Femur (tissue), 1 donor: ENCODE data around the gene CMTM8.
A peak's percentile ranks its signal among the peaks of the same experiment; 100 is the strongest.
"Not testable (repeated sequence)": the region's sequence is repeated elsewhere in the genome, so short reads cannot be mapped to it uniquely, and the experiment has no call there.

Experiments
- DNase-seq: peaks from one replicate; pipeline ENCODE4 v3.0.0-alpha.2; 2017

CMTM8 gene

GRCh38 chr3:32383136-32383711 lies 144.7 kb downstream of the CMTM8 start:
- DNase-seq: no peak

DNA sequence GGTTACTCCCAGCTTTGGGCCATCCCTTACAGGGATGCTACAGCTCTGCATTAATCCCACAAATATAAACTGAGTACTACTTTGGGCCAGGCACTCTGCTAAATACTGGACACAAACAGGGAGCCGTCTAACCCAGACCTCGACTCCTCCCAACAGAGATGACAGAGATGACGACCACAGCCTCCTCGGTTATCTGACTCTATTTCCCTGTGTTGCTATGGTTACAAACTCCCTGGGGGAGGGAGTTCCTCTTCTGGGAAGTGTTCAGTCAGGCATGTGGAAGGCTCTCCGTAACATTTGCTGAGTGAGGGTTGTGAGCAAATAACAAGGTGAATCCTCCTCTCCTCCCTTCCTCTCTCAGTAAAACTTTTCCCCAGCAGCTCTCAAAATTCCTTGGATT lies 146.5 kb downstream of the CMTM8 start:
- peak; percentile 72 for DNase-seq

DNA sequence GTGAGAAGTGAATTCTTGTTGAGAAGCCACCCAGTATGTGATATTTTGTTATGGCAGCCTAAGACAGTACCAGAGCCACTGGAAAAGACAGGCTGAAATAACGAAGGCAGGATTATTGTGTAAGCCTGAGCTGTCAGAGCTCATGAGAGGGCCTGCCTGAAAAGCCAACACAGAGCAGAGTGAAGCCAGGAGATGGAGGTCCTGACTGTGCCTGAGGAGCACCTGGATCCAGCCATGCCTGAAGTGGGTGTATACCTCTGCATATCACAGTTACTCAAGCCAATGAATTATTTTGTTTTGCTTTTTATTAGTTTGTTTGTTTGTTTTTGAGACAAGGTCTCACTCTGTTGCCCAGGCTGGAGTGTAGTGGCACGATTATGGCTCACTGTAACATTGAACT lies 149.0 kb downstream of the CMTM8 start:
- no peak for DNase-seq

DNA sequence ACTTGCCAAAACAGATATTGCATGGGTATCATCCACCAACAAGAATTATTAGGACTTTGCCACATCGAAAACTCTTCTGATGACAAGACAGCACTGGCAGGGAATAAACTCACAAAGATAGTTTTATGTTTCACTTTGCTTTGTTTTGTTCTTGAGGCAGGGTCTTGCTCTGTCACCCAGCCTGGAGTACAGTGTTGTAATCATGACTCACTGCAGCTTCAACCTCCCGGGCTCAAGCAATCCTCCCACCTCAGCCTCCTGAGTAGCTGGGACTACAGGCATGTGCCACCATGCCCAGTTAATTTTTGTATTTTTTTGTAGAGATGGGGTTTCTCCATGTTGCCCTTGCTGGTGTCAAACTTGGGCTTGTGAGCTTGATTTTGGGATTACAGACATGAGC lies 151.1 kb downstream of the CMTM8 start:
- not testable (repeated sequence) for DNase-seq

- DNase-seq: peak; percentile 83
Observed at GRCh38 chr3:32391643-32392535, 153.4 kb downstream of the CMTM8 start, which contains the start of gene CMTM7. CMTM7 (plus strand) TSS chr3:32391853; CDS start chr3:32391907, 54 bp downstream.

DNA sequence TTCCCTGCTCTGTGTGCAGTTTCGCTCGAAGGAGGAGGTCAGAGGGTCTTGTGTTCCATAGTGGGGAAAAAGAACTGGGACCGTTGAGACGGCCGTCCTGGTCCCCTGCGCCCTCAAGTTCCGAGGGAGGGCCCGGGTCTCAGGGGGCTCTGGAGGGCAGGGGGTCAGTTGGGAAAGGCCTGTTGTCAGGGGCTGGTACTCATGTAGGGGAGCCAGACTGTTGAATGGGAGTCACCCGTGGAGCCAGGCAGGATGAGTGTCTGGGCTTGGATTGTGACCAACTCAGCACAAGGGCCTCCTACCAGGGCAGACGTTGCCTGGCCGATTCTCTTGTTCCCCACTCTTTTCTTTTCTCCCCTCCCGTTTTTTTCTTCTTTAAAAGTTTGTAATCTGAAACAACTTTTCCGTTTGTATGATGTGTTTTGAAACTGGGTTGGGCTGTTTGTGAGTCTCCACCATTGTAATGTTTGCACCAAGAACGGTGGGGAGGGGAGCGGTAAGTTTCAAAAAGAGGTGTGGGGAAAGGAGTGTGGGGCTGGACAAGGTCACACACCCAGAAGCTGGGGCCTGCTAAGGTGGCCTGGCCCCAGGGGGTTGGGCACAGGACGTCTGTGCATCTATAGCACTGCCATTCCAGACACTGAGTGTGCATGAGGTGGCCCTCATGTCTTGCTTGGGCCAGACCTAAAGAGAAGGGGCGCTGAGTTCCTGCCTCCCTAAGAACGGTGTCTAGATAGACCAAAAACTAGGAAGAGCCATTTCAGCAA lies 154.2 kb downstream of the CMTM8 start:
- peak; percentile 64 for DNase-seq

DNA sequence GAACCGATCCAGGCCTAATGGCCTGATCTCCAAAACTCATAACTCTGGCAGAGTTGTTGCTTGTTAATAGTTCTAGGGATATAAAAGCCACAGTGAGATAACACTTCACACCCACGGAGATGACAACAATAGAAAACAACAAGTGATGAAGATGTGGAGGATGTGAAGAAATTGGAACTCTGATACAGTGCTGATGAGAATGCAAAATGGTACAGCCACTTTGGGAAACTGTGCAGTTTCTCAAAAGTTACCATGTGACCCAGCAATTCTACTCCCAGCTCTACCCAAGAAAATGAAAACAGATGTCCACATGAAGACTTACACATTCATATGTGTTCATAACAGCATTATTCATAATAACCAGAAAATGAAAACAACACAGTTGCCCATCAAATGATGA lies 157.0 kb downstream of the CMTM8 start:
- no peak for DNase-seq

- DNase-seq: no peak
Observed at GRCh38 chr3:32397941-32398340, 159.5 kb downstream of the CMTM8 start.

DNA sequence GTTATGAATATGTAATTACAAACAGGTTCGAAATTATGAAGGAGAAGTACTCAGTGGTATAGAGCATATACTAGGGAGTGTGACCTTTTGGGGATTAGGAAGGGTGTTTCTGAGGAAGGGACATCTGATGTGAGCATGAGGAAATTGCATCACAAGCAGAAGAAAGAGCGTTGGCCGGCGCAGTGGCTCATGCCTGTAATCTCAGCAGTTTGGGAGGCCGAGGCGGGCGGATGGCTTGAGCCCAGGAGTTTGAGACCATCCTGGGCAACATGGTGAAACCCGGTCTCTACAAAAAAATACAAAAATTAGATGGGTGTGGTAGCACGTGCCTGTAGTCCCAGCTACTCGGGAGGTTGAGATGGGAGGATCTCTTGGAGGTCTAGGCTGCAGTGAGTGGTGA lies 160.1 kb downstream of the CMTM8 start:
- DNase-seq: no peak

- DNase-seq: no peak
Observed at GRCh38 chr3:32399030-32399620, 160.6 kb downstream of the CMTM8 start.

GRCh38 chr3:32401126-32401525 lies 162.6 kb downstream of the CMTM8 start:
- no peak for DNase-seq

DNA sequence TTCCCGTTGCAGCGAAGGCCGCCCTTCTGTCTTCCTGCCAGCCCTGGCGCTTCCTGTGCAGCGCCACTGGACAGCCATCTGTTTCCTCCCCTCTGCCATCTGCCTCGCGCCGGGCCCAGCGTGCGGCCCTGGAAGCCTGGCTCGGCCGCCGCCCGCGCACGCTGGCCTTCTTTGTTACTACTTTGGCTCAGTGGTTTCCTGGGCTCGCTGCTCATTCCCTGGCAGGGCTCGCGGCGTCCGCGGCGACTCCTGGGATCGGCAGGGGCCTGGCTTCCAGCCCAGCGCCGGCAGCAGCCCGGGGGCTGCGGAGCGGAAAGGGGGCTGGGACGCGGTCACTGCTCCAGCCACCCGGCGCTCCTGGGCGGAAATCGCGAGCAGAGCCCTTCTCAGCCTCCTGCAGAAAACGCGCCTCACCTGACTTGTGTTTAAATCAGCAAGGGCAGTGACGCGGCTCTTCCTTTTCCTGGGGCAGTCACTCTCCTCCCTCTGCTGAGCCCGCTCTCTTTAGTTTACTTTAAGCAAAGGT lies 163.1 kb downstream of the CMTM8 start:
- DNase-seq: peak; percentile 87

DNA sequence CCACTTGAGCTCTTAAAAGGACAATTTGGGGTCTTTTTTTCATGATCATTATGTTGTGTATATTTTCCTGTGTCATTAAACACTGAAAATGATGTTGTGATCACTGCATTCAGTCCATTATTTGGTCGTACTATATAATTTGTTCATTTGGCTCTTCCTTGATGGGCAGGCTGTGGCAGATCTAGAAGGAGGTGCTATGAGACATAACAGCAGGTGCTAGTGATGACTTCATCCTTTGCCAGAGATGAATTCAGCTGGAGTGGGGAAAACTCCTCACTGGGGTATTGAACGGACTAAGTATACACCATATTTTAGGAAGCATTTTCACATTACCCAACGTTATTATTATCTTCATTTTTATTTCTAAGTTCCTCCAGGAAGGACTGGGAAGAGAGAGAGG lies 165.2 kb downstream of the CMTM8 start:
- DNase-seq: no peak

- peak; percentile 2 for DNase-seq
Observed at GRCh38 chr3:32404714-32405113, 166.2 kb downstream of the CMTM8 start.

DNA sequence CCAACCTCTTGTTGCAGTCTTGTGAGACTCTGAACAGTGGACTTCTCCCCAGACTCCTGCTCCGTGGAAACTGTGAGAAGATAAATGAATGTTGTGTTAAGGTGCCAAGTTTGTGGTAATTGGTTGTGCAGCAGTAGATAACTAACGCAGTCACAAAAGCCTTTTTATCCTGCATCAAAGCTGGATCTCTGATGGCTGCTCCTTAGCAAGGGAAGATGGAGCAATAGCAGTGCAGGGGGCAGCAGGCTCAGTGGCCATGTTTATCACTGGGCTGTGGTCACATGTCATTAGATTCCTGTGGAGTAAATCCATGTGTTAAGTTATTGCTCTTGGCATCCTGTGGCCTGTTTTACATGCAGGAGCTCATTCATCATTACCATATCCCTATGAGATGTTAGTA lies 166.7 kb downstream of the CMTM8 start:
- DNase-seq: no peak

GRCh38 chr3:32405711-32406323 lies 167.3 kb downstream of the CMTM8 start:
- no peak for DNase-seq

- no peak for DNase-seq
Observed at GRCh38 chr3:32406486-32407408, 168.3 kb downstream of the CMTM8 start.

DNA sequence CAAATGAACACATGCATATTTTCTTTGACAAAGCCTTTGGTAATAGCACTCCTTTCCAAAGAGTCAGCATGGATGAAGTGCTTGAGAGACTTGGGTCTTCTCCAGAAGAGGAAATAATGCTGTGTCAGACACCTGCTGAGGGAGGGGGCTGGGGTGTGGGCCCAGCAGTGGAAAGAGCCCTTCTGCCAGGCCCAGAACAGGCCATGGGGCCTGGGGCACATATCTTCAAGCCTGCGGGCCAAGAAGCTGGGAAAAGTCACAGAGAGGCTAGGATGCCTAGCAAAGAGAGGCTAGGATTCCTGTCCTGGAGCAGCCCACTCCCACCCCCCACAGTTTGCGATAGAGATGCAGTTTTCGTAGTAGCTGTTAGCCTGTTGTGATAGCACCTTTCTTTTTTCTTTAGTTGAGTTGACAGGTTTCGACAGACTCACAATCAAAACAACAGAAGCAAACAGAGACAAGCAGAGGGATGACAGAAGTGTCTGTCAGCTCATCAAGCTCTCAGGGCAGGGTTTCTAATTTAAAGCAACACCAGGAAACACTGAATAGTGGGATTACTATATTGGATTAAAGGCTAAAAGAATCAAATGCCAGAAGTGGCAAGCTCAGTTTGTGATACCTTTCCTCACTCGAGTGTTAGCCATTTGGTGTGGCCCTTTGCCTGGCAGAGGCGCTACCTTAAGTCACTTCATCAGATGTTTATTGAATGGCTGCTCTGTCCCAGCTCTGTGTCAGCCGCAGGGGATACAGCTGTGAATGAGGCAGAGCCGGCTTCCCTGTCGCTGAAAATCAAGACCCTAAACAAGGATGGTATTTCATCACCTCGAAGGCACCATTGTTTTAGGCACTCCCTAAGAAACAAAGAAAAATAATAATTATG lies 172.1 kb downstream of the CMTM8 start:
- no peak for DNase-seq

GRCh38 chr3:32411442-32411841 lies 173.0 kb downstream of the CMTM8 start:
- no peak for DNase-seq

- DNase-seq: no peak
Observed at GRCh38 chr3:32412887-32413286, 174.4 kb downstream of the CMTM8 start.
